Retinal pigment epithelial cell (primary cell): ENCODE data around the gene CCNI2.
A peak's percentile ranks its signal among the peaks of the same experiment; 100 is the strongest.

Source experiments
- DNase-seq: peaks from one replicate; pipeline ENCODE4 v3.0.0-alpha.2; 2010; ENCODE audit warnings: low read depth
- H3K4me3 ChIP-seq: 2 replicates; pipeline ENCODE4 v1.5.1; 2011; ENCODE audit warnings: mild to moderate bottlenecking, low read length, control low read depth, moderate library complexity
- CTCF ChIP-seq: conservative IDR thresholded peaks from 2 replicates; pipeline ENCODE4 v1.5.1; 2011; ENCODE audit warnings: low read depth, low read length, control low read depth, inconsistent platforms

The CCNI2 gene

DNA sequence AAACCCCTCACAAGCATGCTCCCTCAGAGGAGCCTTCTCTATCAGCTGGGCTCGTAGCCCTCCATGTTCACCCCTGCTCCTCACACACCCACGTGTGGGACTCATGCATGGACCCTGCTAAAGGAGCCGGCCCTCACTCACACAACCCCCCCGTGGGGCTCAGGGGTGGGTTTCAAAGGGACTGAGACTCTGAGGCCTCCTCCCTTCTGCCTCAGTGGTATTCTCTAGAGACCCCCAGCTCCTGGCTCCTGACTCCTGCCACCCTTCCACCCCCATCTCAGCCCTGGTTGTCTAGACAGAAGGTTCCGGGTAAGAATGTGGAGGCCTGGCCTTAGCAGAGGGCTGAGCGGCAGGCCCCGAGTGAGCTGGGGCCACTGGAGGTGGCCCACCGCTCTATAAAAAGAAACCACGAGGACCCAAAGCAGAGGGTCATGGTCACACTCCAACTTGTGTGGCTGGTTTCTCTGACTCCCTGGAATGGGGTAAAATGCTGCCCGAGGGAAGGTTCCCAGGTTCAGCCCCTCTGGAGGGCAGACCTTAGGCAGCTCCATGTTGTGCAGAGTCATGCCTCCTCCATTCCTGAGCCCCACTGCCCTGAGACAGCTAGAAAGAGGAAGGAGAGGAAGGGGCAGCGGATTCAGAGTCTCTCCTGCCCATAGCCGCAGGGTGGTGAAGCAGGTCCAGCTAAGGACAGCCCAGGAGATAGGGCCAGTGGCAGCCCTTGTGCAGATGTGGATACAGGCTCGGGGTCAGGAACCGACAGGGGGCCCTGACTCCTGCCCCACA, 19.0 kb downstream of the CCNI2 start:
- TF ChIP-seq CTCF: no peak
- no peak for DNase-seq
- no peak overlapping the region for H3K4me3 ChIP-seq

- no peak for TF ChIP-seq CTCF
- no peak overlapping the region for H3K4me3 ChIP-seq
- DNase-seq: no peak
Observed at GRCh38 chr5:132766806-132767055, 19.5 kb downstream of the CCNI2 start.

- no peak overlapping the region for H3K4me3 ChIP-seq
- DNase-seq: no peak
- TF ChIP-seq CTCF: no peak
Observed at GRCh38 chr5:132767150-132767549, 19.9 kb downstream of the CCNI2 start.

- no peak overlapping the region for H3K4me3 ChIP-seq
- DNase-seq: no peak
- TF ChIP-seq CTCF: no peak
Observed at GRCh38 chr5:132768485-132768868, 21.3 kb downstream of the CCNI2 start.

GRCh38 chr5:132770476-132771159, 23.4 kb downstream of the CCNI2 start:
- TF ChIP-seq CTCF: no peak
- H3K4me3 ChIP-seq: no peak overlapping the region
- no peak for DNase-seq

DNA sequence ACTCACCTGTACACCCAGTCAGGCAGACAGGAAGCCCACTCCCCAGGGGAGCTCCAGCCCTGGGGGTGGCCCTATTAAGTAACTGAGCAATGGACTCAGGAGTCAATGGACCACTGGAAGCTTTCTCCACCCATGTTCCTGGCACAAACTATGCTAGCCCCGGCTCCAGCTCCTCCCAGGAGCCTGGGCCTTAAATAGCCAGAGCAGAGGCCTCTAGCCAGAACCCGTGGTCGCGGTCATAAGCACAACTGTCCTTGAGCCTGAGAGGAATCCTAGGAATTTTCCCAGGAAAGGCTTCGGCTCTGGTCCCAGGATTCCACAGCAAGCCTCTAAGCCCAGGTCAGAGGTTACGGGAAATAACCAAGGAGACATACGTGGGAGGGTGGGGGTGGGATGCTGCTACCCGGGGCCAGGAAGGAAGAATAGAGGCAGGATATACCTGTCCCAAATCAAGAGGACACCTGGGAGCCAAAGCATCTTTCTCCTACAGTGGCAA, 24.3 kb downstream of the CCNI2 start:
- TF ChIP-seq CTCF: no peak
- peak; percentile 96 for DNase-seq
- no peak overlapping the region for H3K4me3 ChIP-seq
